ENCODE results near the gene SMARCA4. TPM values are rescaled to one million over a fixed set of nuclear protein-coding genes. Genes with fewer than 3 reads are reported as not detected.

Gene SMARCA4
- total RNA-seq, 1 experiment from 2014 or later: 261 TPM

GRCh38 chr19:11078893-11079292 is 118.1 kb downstream of the SMARCA4 start:
- Histone ChIP-seq H3K79me2 (ENCODE audit: insufficient read depth, low read length) (no peaks in the 10 kb centered on the region), H3K14ac (ENCODE audit: insufficient read depth, low read length) (no peak overlapping the region), H3K23me2 (ENCODE audit: insufficient read length, low read depth, low read length, poor library complexity, severe bottlenecking) (no peaks in the 10 kb centered on the region), H4K91ac (ENCODE audit: insufficient read length, low read depth, low read length) (no peak overlapping the region), H3K18ac (ENCODE audit: insufficient read length, low read depth, low read length) (no peak overlapping the region), H3K27ac (ENCODE audit: insufficient read length, low read depth, low read length) (no peak overlapping the region), H2AK5ac (ENCODE audit: insufficient read length, low read length) (no peak overlapping the region), H3K56ac (ENCODE audit: insufficient read length, low read depth, low read length) (no peak overlapping the region), H2BK20ac (ENCODE audit: low read depth, low read length, poor library complexity, severe bottlenecking) (no peak overlapping the region), H4K20me1 (ENCODE audit: control insufficient read depth, insufficient read depth, insufficient read length) (no peaks in the 10 kb centered on the region), H2BK120ac (ENCODE audit: low read depth, low read length, poor library complexity, severe bottlenecking) (no peak overlapping the region), H2BK15ac (ENCODE audit: low read depth, low read length) (no peak overlapping the region), H3K27me3 (ENCODE audit: insufficient read depth, low read length) (no peaks in the 10 kb centered on the region), H4K8ac (replicated peaks; ENCODE audit: insufficient read length, low read depth, low read length) (no peak overlapping the region), H3K9ac (ENCODE audit: extremely low read depth, insufficient read length, low read length) (no peak overlapping the region), H4K5ac (ENCODE audit: insufficient read length, low read depth, low read length) (no peak overlapping the region), H3K4ac (ENCODE audit: low read depth, low read length) (no peak overlapping the region), H3K23ac (ENCODE audit: insufficient read length, low read depth, low read length) (no peak overlapping the region), H3T11ph (ENCODE audit: low read length) (no peak overlapping the region), H2AFZ (ENCODE audit: low read length) (no peak overlapping the region), H3K9me3 (ENCODE audit: control insufficient read depth, low read depth, low read length) (no peaks in the 10 kb centered on the region), H3K4me1 (ENCODE audit: insufficient read depth, low read length) (no peaks in the 10 kb centered on the region; the same call in 1 of the 2 replicates), H2BK5ac (ENCODE audit: insufficient read length, low read length) (no peak overlapping the region), H2BK12ac (ENCODE audit: insufficient read length, low read depth, low read length) (no peak overlapping the region), H3K79me1 (ENCODE audit: insufficient read depth, low read depth, low read length, poor library complexity, severe bottlenecking) (no peaks in the 10 kb centered on the region), H3K4me2 (ENCODE audit: insufficient read depth, insufficient read length, low read length) (no peak overlapping the region)
- peaks cover 0 to 2% (median 0%) of the 10 kb centered on the region in 3 experiments; a peak in 3 of 7 replicates for H3K36me3 Mint-ChIP-seq (ENCODE audit: insufficient read depth in 1 of 3, low read depth in 3 of 3)
- no peaks in the 10 kb centered on the region for H3K9me3 Mint-ChIP-seq
- peaks cover 0 to under 1% of the 10 kb centered on the region in 2 experiments; a peak in 1 of 4 replicates for H3K4me1 Mint-ChIP-seq
- no peak for DNase-seq
- no CpG with 5 or more reads among the region's 11 CpGs for WGBS (ENCODE audit: extremely low coverage, insufficient read length, low lambda C conversion rate)
- no peaks in the 10 kb centered on the region; the same call in 1 of the 2 replicates for H3K27me3 Mint-ChIP-seq (ENCODE audit: low read depth)
- peak overlapping the region in 2 of 3 experiments; percentile 40 to 70; a peak in 2 of 7 replicates for H3K27ac Mint-ChIP-seq
- H3K4me3 Mint-ChIP-seq: no peak overlapping the region; a peak in 1 of 5 replicates
- TF ChIP-seq CTCF (conservative IDR thresholded peaks at IDR 0.05): no peak
